SJCRH30 (cell line): ENCODE measurements around the gene SCUBE1. TPM values are rescaled to one million over a fixed set of nuclear protein-coding genes. Genes with fewer than 3 reads are reported as not detected.
A peak's percentile ranks its signal among the peaks of the same experiment; 100 is the strongest.

ENCODE experiments used
- DNase-seq, 2 experiments: peaks; one replicate each; pipeline ENCODE4 v3.0.0-alpha.2; 2015 to 2020
- H3K27ac ChIP-seq: fragments of 250-450 bp; sonication (Bioruptor Pico); 2 replicates; pipeline ENCODE4 v1.5.1; 2020; ENCODE audit warnings: mild to moderate bottlenecking, moderate library complexity
- H3K27me3 ChIP-seq: fragments of 250-450 bp; sonication (Bioruptor Pico); 2 replicates; pipeline ENCODE4 v1.5.1; 2020; ENCODE audit warnings: mild to moderate bottlenecking, moderate library complexity
- H3K36me3 ChIP-seq: fragments of 250-450 bp; sonication (Bioruptor Pico); 2 replicates; pipeline ENCODE4 v1.5.1; 2020; ENCODE audit warnings: mild to moderate bottlenecking, moderate library complexity
- H3K4me1 ChIP-seq: fragments of 250-450 bp; sonication (Bioruptor Pico); 2 replicates; pipeline ENCODE4 v1.5.1; 2020; ENCODE audit warnings: mild to moderate bottlenecking, moderate library complexity
- H3K4me3 ChIP-seq: fragments of 250-450 bp; sonication (Bioruptor Pico); 2 replicates; pipeline ENCODE4 v1.5.1; 2020; ENCODE audit warnings: mild to moderate bottlenecking, moderate library complexity
- H3K9me3 ChIP-seq: fragments of 250-450 bp; sonication (Bioruptor Pico); replicated peaks from 2 replicates; pipeline ENCODE4 v1.5.1; 2020; ENCODE audit warnings: mild to moderate bottlenecking, moderate library complexity
- total RNA-seq: library from RNA; depleted of rRNA; stranded (reverse); fragments of >200 nt; shearing (Covaris generic); gene quantifications from 2 replicates; pipeline ENCODE4 v1.2.3, GENCODE V29; 2014

The SCUBE1 gene
- total RNA-seq, 1 experiment from 2014 or later, result 13.7 TPM

DNA sequence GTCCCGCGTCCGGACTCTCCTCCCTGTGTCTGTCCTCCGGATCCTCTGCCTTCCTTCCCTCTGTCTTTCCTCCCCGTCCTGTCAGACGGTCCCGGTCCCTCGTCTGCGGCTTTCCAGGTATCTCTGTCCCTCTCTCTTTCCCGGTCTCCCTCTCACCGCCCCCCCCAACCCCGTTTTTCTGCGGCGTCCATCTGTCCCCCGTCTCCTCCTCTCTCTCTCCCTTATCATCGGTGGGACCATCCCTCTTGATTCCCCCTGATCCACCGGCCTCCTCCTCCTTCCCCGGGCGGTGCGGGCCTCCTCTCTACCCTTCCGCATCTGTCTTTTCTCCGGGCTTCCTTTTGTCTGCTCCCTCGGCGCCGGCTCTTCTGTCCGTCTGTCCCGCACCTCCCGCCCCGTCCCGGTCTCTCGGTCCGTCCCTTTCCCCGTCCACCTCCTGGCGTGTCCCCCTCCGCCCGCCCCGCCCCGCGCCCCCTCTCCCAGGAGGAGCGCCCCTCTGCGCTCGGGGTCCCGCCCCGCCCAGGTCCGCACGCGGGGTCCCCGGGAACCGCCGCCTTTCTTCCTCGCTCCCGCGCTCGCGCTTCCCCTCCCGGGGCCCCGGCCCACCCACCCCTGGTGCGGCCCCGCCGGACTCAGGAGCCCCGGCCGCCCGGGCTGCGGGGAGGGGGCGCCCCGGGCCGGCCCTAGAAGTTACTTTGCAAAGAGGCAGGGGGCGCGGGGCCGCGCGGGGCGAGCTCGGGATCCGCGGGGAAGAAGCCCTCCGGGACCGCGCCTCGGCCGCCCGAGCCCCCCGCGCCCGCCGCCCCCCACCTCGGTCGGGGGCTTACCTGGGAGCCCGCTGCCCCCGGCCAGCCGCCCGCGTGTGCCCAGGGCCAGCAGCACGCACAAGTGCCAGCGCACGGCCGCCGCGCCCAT, 568 bp downstream of the SCUBE1 start:
- H3K27ac ChIP-seq, result no peak overlapping the region
- peak overlapping the region; percentile 52 for H3K4me3 ChIP-seq
- no peaks in the 10 kb centered on the region for H3K36me3 ChIP-seq
- H3K9me3 ChIP-seq, result no peaks in the 10 kb centered on the region
- no peaks in the 10 kb centered on the region for H3K27me3 ChIP-seq
- peak in 1 of 2 experiments; percentile 31 for DNase-seq
- H3K4me1 ChIP-seq, result peaks cover 8% of the 10 kb centered on the region

DNA sequence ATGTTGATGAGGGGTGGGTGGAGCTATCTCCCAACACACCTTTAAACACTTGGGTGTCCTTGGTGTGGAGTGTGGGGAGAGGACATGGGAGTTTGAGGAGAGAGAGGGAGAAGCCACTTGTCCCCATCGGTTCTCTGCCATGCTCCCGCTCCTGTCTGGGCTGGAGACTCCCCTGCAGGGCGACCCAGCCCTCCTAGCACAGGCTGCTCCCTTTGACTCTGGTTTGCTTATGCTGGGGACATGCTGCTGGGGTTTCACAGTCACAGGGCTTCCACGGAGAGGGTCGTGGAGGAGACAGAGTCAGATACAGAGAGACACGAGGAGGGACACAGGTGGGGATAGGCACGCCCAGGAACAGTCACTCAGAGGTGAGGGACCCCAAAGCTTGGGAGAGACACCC, 1.6 kb downstream of the SCUBE1 start:
- Histone ChIP-seq H3K9me3 (no peaks in the 10 kb centered on the region), H3K4me1 (peaks cover 8% of the 10 kb centered on the region), H3K27me3 (no peaks in the 10 kb centered on the region), H3K4me3 (no peak overlapping the region), H3K27ac (no peak overlapping the region), H3K36me3 (no peaks in the 10 kb centered on the region)
- DNase-seq, result no peak

DNA sequence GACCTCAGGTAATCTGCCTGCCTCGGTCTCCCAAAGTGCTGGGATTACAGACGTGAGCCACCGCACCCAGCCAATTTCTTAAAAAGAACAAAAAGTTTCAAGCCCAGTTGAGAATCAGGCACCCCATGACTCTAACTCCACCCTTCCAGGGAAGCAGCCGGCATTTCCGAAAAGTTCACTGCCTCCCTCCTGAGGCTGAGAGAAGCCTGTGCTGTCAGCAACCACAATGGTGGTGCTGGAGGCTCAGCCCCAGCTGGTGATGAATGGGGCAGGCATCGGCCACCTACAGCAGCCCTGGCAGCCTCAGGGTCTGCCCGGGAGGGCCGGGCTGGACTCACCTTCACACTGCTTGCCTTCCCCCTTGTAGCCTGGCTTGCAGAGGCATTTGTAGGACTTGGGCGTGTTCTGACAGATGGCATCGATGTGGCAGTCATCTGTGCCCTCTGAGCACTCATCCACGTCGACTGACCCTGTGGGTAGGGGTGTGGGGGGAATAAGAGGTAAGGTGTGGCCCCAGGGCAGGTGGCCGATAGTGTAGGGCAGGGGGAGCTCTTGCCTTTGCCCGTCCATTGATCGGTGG, 4.3 kb downstream of the SCUBE1 start:
- H3K27me3 ChIP-seq, result no peaks in the 10 kb centered on the region

DNA sequence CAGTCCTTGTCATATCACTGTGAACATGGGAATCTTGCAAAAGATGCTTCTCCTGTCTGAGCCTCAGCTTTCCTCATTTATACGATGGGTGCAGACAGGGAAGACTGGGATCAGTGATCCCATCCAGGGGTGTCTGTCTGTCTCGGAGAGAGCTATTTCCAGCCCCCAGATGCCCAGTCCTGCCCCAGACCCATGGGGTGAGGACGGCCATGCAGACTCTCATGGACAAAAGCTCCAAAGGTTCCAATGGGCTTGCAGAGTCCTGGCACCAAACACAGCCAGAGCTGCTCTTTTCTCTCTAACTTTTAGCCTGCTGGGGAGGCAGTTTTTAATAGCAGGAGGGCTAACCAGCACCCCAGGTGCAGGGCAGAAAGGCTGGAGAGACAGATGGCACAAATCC, 5.2 kb downstream of the SCUBE1 start:
- Histone ChIP-seq H3K4me1 (no peaks in the 10 kb centered on the region), H3K9me3 (0 out of 2 replicates have a peak, but pooled peaks cover 2% of the 10 kb centered on the region), H3K27me3 (no peaks in the 10 kb centered on the region), H3K4me3 (no peak overlapping the region), H3K27ac (no peak overlapping the region), H3K36me3 (peaks cover 12% of the 10 kb centered on the region; the same call in 1 of the 2 replicates)
- DNase-seq, result no peak

More for the DNA sequence above, 4.3 kb downstream of the SCUBE1 start:
- H3K9me3 ChIP-seq, result 0 out of 2 replicates have a peak, but pooled peaks cover 2% of the 10 kb centered on the region
- DNase-seq, result no peak
- H3K4me3 ChIP-seq, result no peak overlapping the region
- peaks cover 12% of the 10 kb centered on the region; the same call in 1 of the 2 replicates for H3K36me3 ChIP-seq
- H3K4me1 ChIP-seq, result no peaks in the 10 kb centered on the region
- no peak overlapping the region for H3K27ac ChIP-seq

DNA sequence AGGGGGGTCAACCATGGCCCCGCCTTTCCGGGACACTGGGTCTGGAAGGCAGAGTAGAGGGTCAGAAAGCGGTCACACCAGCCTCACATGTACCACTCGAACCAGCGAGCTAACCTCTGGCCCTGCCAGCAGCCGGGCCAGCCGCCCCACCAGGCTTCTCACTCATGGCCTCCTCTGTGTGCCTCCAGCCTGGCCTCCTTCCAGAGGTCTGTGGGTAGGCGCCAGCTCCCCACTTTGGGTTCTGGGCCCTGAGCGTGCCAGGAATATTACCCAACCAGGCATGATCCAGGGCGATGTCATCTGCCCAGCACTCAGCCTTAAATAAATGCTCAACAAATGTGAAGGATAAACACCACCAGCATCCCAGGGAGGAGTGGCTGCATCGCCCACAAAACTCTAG, 5.8 kb downstream of the SCUBE1 start:
- H3K4me1 ChIP-seq, result no peaks in the 10 kb centered on the region

DNA sequence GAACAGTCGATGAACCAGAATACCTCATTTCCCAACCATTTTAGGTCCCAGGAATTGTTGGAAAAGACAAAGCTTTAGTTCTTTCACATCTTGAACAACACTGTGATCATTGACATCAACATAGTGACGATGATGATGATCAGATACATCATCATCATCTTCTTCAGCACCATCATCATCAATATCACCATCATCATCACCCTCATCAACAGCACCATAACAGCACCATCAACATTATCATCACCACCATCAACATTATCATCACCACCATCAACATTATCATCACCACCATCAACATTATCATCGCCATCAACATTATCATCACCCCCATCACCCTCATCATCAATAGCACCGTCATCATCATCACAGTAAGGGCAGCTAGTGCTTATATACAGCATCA, 8.8 kb downstream of the SCUBE1 start:
- Histone ChIP-seq H3K27ac (no peak overlapping the region), H3K36me3 (peaks cover 12% of the 10 kb centered on the region; the same call in 1 of the 2 replicates), H3K9me3 (0 out of 2 replicates have a peak, but pooled peaks cover 2% of the 10 kb centered on the region), H3K27me3 (no peaks in the 10 kb centered on the region), H3K4me3 (no peak overlapping the region), H3K4me1 (no peaks in the 10 kb centered on the region)
- DNase-seq, result no peak

More for the DNA sequence above, 5.8 kb downstream of the SCUBE1 start:
- peaks cover 12% of the 10 kb centered on the region; the same call in 1 of the 2 replicates for H3K36me3 ChIP-seq
- H3K27me3 ChIP-seq, result no peaks in the 10 kb centered on the region
- no peak overlapping the region for H3K27ac ChIP-seq
- 0 out of 2 replicates have a peak, but pooled peaks cover 2% of the 10 kb centered on the region for H3K9me3 ChIP-seq
- no peak overlapping the region for H3K4me3 ChIP-seq
- no peak for DNase-seq

DNA sequence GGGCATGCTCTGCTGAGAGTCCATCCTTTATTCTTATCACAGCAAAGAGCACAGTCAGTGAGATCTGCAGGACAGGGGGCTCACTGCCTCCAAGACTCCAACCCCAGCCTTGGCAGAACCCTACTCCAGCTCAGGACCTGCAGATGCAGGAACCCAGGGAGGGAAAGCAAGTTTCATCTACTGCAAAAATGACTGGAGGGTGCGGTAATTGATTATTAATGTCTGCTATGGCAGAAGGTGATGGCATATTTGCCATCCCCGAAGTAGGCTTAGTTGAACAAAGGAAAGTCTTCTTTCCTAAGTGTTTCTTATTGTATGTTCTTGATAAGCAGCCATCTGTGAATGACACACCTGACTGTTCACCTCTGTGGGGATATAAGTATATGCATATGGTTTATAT, 9.2 kb downstream of the SCUBE1 start:
- no peak for DNase-seq
- Histone ChIP-seq H3K9me3 (0 out of 2 replicates have a peak, but pooled peaks cover 2% of the 10 kb centered on the region), H3K27ac (no peak overlapping the region), H3K27me3 (no peaks in the 10 kb centered on the region), H3K4me1 (no peaks in the 10 kb centered on the region), H3K36me3 (peaks cover 12% of the 10 kb centered on the region; the same call in 1 of the 2 replicates), H3K4me3 (no peak overlapping the region)

DNA sequence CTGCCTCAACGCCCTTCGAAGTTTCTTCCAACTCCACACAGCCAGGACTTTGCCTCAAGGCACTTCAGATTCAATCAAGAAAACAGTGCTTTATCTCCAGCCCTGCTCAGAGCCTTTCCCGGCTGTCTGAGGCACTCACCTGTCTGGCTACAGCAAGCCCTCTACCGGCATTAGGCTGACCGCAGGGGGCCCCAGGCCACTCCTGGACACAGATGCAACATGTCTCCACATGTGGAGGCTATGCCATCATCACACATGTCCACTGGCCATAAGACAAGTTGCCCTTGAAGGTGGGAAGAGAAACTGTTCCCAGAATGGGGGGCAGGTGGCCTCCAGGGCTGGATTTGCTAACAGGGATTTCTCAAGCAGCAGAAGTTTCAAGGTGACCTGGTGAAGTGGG, 10.0 kb downstream of the SCUBE1 start:
- Histone ChIP-seq H3K27ac (no peak overlapping the region), H3K4me3 (no peak overlapping the region), H3K9me3 (0 out of 2 replicates have a peak, but pooled peaks cover 2% of the 10 kb centered on the region), H3K27me3 (no peaks in the 10 kb centered on the region), H3K36me3 (peaks cover 12% of the 10 kb centered on the region; the same call in 1 of the 2 replicates), H3K4me1 (no peaks in the 10 kb centered on the region)
- DNase-seq, result no peak

DNA sequence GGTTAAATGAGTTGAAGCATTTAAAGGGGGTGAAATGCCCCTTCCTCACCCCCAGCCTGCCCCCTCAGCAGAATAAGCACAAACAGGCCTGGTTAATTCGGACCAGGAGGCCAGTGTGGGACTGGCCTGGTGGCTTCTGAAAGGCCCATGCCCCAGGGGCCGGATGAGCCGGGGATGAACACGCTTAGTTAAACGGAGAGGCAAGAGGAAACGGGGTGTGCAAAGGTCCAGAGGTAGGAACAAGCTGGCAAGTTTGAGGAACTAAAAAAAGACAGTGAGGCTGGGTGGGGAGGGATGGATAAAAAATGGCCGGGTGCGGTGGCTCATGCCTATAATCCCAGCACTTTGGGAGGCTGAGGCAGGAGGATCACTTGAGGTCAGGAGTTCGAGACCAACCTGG, 11.5 kb downstream of the SCUBE1 start:
- H3K4me3 ChIP-seq, result no peak overlapping the region
- H3K9me3 ChIP-seq, result 0 out of 2 replicates have a peak, but pooled peaks cover 2% of the 10 kb centered on the region
- no peaks in the 10 kb centered on the region for H3K27me3 ChIP-seq
- DNase-seq, result no peak
- peaks cover 2% of the 10 kb centered on the region; the same call in 1 of the 2 replicates for H3K4me1 ChIP-seq
- H3K27ac ChIP-seq, result no peak overlapping the region
- H3K36me3 ChIP-seq, result peaks cover 12% of the 10 kb centered on the region; the same call in 1 of the 2 replicates

DNA sequence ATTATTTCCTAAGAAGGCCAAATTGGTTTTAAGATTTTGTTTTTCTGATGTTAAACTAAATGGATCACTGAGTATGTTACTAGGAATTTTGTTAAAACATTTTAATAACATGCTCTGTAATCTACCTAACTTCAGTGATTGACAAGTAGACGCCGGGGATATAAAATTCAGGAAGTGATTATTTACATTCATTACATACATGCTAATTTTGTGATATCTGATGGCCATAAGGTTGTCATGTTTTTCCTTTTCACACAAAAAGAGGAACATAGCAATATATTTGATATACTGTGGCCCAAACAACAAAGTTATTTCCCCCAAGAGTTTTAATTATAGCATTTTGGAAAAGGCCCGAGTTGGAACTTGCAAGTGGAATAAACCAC, 12.1 kb downstream of the SCUBE1 start:
- Histone ChIP-seq H3K4me3 (no peak overlapping the region), H3K27ac (no peak overlapping the region), H3K27me3 (no peaks in the 10 kb centered on the region), H3K4me1 (peaks cover 8% of the 10 kb centered on the region; the same call in 1 of the 2 replicates), H3K9me3 (0 out of 2 replicates have a peak, but pooled peaks cover 2% of the 10 kb centered on the region), H3K36me3 (peaks cover 12% of the 10 kb centered on the region; the same call in 1 of the 2 replicates)
- no peak for DNase-seq

DNA sequence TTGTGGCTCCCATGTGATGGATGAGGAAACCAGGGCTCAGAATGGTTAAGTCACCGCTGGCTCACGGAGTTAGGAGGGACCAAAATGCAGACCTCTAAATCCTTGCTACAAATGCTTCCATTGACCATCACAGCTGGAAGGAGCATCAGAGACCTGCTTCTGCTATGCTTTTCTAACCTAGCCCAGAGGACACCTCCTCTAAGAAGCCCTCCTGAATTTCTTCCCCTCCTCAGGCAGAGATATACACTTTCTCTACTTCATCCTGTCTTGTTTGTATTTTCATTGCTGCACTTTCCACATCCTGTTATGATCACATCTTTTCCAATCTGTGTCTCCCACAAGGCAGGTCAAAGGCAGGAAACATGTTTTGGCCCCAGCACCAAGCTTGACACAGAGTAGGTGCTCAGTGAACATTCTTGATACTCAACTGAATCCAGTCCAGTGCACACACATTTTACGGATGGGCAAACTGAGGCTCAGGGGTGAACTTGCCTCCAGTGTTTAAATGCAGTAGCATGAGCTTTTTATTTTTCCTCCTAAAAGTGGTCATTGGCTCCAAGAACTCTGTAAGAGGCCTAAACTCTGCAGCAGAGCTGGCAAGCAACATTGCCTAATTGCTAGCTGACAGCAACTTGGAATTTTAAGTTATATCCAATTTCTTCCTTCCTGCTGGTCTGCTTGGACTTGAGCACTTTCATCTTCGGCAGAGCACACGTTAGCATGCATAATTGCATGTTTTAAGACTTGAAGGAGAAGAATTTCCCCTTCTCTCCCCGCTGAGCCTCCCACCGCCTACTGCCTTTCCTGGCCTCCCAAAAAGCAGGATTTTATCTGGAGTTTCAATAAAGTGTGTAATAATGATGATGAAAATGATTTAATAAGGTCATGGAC, 12.7 kb downstream of the SCUBE1 start:
- Histone ChIP-seq H3K4me1 (peaks cover 9% of the 10 kb centered on the region; the same call in 1 of the 2 replicates), H3K4me3 (no peak overlapping the region), H3K27me3 (no peaks in the 10 kb centered on the region), H3K9me3 (0 out of 2 replicates have a peak, but pooled peaks cover under 1% of the 10 kb centered on the region), H3K27ac (no peak overlapping the region), H3K36me3 (peaks cover 6% of the 10 kb centered on the region; the same call in 1 of the 2 replicates)
- DNase-seq, result no peak

DNA sequence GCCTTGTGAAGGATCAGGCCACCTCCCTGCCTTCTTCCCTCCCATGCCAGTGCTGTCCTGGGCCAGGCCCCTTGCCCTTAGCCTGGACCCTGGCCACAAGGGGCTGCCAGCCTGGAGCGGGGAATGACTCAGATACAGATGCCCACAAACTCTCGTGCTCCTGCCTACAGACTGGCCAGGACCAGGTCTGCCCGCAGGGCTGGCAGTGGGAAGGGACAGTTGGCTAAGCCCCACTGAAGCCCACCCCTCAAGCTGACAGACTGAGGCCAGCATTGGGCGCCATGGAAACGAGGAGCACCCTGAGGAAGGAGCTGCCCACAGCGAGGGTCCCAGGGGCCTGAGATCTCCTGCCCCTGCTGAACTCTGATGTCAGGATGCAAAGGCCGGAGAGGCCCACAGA, 14.1 kb downstream of the SCUBE1 start:
- no peak for DNase-seq
- Histone ChIP-seq H3K9me3 (no peaks in the 10 kb centered on the region), H3K4me3 (no peak overlapping the region), H3K27me3 (no peaks in the 10 kb centered on the region), H3K4me1 (peaks cover 9% of the 10 kb centered on the region; the same call in 1 of the 2 replicates), H3K27ac (no peak overlapping the region), H3K36me3 (no peaks in the 10 kb centered on the region)

DNA sequence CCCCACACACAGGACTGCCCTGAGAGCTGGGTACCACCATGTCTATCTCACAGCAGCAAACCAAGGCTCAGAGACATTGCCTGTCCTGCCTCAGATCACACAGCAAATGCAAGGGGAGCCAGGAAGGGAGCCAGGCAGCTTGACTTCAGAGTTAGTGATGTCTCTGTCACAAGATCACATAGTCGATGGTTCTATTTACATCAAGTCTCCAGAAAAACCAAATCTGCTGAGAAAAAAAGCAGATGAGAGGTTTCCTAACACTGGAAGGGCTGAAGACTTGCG, 16.1 kb downstream of the SCUBE1 start:
- no peak overlapping the region for H3K4me3 ChIP-seq
- peaks cover 9% of the 10 kb centered on the region; the same call in 1 of the 2 replicates for H3K4me1 ChIP-seq
- no peaks in the 10 kb centered on the region for H3K27me3 ChIP-seq
- no peaks in the 10 kb centered on the region for H3K9me3 ChIP-seq
- no peak overlapping the region for H3K27ac ChIP-seq
- no peak for DNase-seq
- H3K36me3 ChIP-seq, result no peaks in the 10 kb centered on the region
